ENCODE data around the gene ITGA11.

DNA sequence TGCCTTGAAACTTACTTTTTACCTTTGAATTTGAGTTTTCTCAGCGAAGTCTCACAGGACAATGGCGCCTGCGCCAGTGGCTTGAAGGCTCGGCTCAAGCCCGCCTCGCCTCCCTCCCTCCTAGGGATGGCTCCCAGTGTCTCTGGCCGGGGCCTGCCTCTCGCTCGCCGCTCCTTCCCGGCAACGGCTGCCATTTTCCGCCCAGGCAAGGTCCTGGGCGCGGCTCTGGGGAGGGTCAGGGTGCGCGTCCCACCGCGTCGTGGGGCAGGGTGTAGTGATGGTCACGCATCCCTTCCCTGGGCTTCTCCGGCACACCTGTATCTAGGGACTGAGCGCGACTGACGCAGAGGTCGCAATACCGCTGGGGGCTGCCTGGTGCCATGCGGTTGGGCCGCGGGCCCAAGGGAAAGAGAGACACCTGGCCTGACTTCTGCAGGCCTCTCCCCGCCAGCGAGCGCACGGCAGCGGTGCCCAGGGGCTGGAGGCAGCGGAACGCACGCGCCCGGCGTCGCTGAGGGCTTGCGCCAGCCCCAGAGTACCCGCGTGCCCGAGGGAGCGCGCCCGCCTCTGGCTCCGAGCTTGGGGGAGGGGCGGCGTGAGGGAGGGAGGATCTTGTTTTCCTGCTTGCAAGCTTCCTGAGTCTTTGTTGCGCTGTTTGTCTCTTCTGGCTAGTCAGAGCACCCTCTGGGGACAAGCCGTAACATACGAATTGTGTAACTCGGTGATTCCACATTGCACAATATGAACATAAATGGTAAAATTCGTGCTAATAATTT lies 175.1 kb downstream of the ITGA11 start:
- TF ChIP-seq, protein P1, sequence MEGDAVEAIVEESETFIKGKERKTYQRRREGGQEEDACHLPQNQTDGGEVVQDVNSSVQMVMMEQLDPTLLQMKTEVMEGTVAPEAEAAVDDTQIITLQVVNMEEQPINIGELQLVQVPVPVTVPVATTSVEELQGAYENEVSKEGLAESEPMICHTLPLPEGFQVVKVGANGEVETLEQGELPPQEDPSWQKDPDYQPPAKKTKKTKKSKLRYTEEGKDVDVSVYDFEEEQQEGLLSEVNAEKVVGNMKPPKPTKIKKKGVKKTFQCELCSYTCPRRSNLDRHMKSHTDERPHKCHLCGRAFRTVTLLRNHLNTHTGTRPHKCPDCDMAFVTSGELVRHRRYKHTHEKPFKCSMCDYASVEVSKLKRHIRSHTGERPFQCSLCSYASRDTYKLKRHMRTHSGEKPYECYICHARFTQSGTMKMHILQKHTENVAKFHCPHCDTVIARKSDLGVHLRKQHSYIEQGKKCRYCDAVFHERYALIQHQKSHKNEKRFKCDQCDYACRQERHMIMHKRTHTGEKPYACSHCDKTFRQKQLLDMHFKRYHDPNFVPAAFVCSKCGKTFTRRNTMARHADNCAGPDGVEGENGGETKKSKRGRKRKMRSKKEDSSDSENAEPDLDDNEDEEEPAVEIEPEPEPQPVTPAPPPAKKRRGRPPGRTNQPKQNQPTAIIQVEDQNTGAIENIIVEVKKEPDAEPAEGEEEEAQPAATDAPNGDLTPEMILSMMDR (conservative IDR thresholded peaks at IDR 0.05 in 1 of 2, IDR thresholded peaks at IDR 0.05 in 1 of 2; ENCODE audit: low read depth in 1 of 2, low read length in 2 of 2): no peak
- TF ChIP-seq EZH2 (IDR thresholded peaks at IDR 0.05; ENCODE audit: low read length, missing control alignments): no peak

Data from fibroblast of lung (primary cell).